ENCODE results near the gene PVRIG. TPM values are rescaled to one million over a fixed set of nuclear protein-coding genes. Genes with fewer than 3 reads are reported as not detected.
A peak's percentile ranks its signal among the peaks of the same experiment; 100 is the strongest.
"Not testable (repeated sequence)": the region's sequence is repeated elsewhere in the genome, so short reads cannot be mapped to it uniquely, and the experiment has no call there.

Gene PVRIG
- total and polyA plus RNA-seq, 2 of the 4 experiments (the other 2 are of a cell fraction), result not detected

- not testable (repeated sequence) for H3K4me3 ChIP-seq (ENCODE audit: insufficient read depth, low read depth, low read length)
These were observed 27.4 kb upstream of the PVRIG start for GRCh38 chr7:100192281-100192862.

More at GRCh38 chr7:100192281-100192862, 27.4 kb upstream of the PVRIG start:
- H3K9me1 ChIP-seq (ENCODE audit: insufficient read depth, low read length); H3K4ac ChIP-seq (ENCODE audit: low read depth, low read length); H3K4me1 ChIP-seq (ENCODE audit: control insufficient read depth, insufficient read depth, low read length); DNase-seq; H3K36me3 ChIP-seq (ENCODE audit: control insufficient read depth, insufficient read depth, low read length); in situ Hi-C loops (cut with MboI; ENCODE audit: low sequenced_read_pairs); H3K18ac ChIP-seq (ENCODE audit: low read depth, low read length); dilution Hi-C loops (cut with HindIII; ENCODE audit: low sequenced_read_pairs, unreplicated experiment); H3K14ac ChIP-seq (replicated peaks; ENCODE audit: low read depth, low read length); H3K9me3 ChIP-seq (ENCODE audit: control insufficient read depth, insufficient read depth, low read length); H3K27ac ChIP-seq (ENCODE audit: insufficient read depth, low read length); POLR2A ChIA-PET (ENCODE audit: unreplicated experiment); H2BK120ac ChIP-seq (ENCODE audit: low read depth, low read length); H3K23ac ChIP-seq (ENCODE audit: low read depth, low read length); ATAC-seq (ENCODE audit: low read depth); CTCF ChIA-PET; H2AK9ac ChIP-seq (replicated peaks; ENCODE audit: low read depth, low read length, poor library complexity); intact Hi-C loops (cut with micrococcal nuclease); H2AFZ ChIP-seq (replicated peaks; ENCODE audit: low read length, poor library complexity); H3K79me1 ChIP-seq (ENCODE audit: low read depth in 1 of 2, low read length in 2 of 2); H4K91ac ChIP-seq (ENCODE audit: insufficient read depth, low read depth, low read length); H2AK5ac ChIP-seq (ENCODE audit: low read depth, low read length); H4K20me1 ChIP-seq (ENCODE audit: insufficient read depth, low read length); H3K56ac ChIP-seq (ENCODE audit: extremely low read depth, insufficient read depth, low read length); H3K4me2 ChIP-seq (ENCODE audit: low read depth, low read length); H2BK15ac ChIP-seq (ENCODE audit: low read depth, low read length); H4K5ac ChIP-seq (ENCODE audit: low read depth, low read length); H3K9ac ChIP-seq (ENCODE audit: low read depth, low read length); H2BK20ac ChIP-seq (ENCODE audit: low read depth, low read length); BruUV-seq (replicated peaks); H4K8ac ChIP-seq (ENCODE audit: low read depth in 2 of 2, low read length in 2 of 2); H2BK5ac ChIP-seq (ENCODE audit: low read depth, low read length, poor library complexity, severe bottlenecking); H3K27me3 ChIP-seq (ENCODE audit: control insufficient read depth, insufficient read depth, low read length): not testable (repeated sequence)
- WGBS, 2 experiments (ENCODE audit: extremely low coverage in 2 of 2, insufficient read length in 1 of 2), result no CpG with 5 or more reads among the region's 6 CpGs
- TF ChIP-seq CEBPB (IDR thresholded peaks at IDR 0.05; ENCODE audit: low read depth, low read length), result 0 out of 2 replicates have a peak, but pooled peaks have one; percentile 14

Measured in IMR-90 (cell line).